Fibroblast of lung (primary cell): ENCODE data around the gene KCNMA1. TPM values are rescaled to one million over a fixed set of nuclear protein-coding genes. Genes with fewer than 3 reads are reported as not detected.

Experiments
- DNase-seq, 2 donors: peaks; one replicate each; pipeline versions ENCODE4 v3.0.0 to v3.0.0-alpha.2; 2010; ENCODE audit warnings: low read depth in 2 of 2
- H2AFZ ChIP-seq: 2 replicates; pipeline ENCODE4 v1.5.1; 2012; ENCODE audit warnings: low read length, control low read depth, inconsistent platforms
- H3K27ac ChIP-seq: 2 replicates; pipeline ENCODE4 v1.5.1; 2011; ENCODE audit warnings: low read length, control low read depth; ENCODE audit not compliant: insufficient read depth
- H3K27me3 ChIP-seq: 2 replicates; pipeline ENCODE4 v1.5.1; 2011; ENCODE audit warnings: mild to moderate bottlenecking, low read length; ENCODE audit not compliant: control insufficient read depth, insufficient read depth
- H3K36me3 ChIP-seq: 2 replicates; pipeline ENCODE4 v1.5.1; 2011; ENCODE audit warnings: low read length; ENCODE audit not compliant: control insufficient read depth, insufficient read depth
- H3K4me1 ChIP-seq: 2 replicates; pipeline ENCODE4 v1.5.1; 2011; ENCODE audit warnings: low read length; ENCODE audit not compliant: control insufficient read depth, insufficient read depth; ENCODE audit errors: extremely low read depth
- H3K4me2 ChIP-seq: 2 replicates; pipeline ENCODE4 v1.5.1; 2011; ENCODE audit warnings: low read length, control low read depth; ENCODE audit not compliant: insufficient read depth; ENCODE audit errors: extremely low read depth
- H3K4me3 ChIP-seq, 4 experiments: fragments of 200-600 bp in 1 of 4; sonication (generic) in 1 of 4; replicated peaks in 1 of 4; 2 replicates each; pipeline ENCODE4 v1.5.1; 2011 to 2016; ENCODE audit warnings: low read length in 4 of 4, low read depth in 3 of 4, mild to moderate bottlenecking in 3 of 4, control low read depth in 2 of 4, inconsistent platforms in 1 of 4, mixed read lengths in 1 of 4; ENCODE audit not compliant: insufficient read depth in 1 of 4; ENCODE audit errors: control extremely low read depth in 1 of 4
- H3K79me2 ChIP-seq: 2 replicates; pipeline ENCODE4 v1.5.1; 2012; ENCODE audit warnings: mild to moderate bottlenecking, low read length, inconsistent platforms; ENCODE audit not compliant: control insufficient read depth, insufficient read depth
- H3K9ac ChIP-seq: 2 replicates; pipeline ENCODE4 v1.5.1; 2011; ENCODE audit warnings: mild to moderate bottlenecking, low read length, control low read depth; ENCODE audit not compliant: insufficient read depth
- H3K9me3 ChIP-seq: 2 replicates; pipeline ENCODE4 v1.5.1; 2012; ENCODE audit warnings: low read depth, low read length; ENCODE audit not compliant: control insufficient read depth, insufficient read depth
- H4K20me1 ChIP-seq: 2 replicates; pipeline ENCODE4 v1.5.1; 2011; ENCODE audit warnings: low read length; ENCODE audit not compliant: control insufficient read depth, insufficient read depth; ENCODE audit errors: extremely low read depth
- CTCF ChIP-seq, 2 donors: IDR thresholded peaks in 1 of 2; conservative IDR thresholded peaks in 1 of 2; 1 replicate in 1 of 2; 2 replicates in 1 of 2; pipeline ENCODE4 v1.5.1; 2011 to 2012; ENCODE audit warnings: low read length in 2 of 2, control low read depth in 1 of 2, inconsistent platforms in 1 of 2, low read depth in 1 of 2, mild to moderate bottlenecking in 1 of 2
- EZH2 ChIP-seq: IDR thresholded peaks from 2 replicates; pipeline ENCODE4 v1.5.1; 2012; ENCODE audit warnings: low read length, control low read depth, mild to moderate bottlenecking; ENCODE audit errors: missing control alignments
- polyA plus RNA-seq, 2 donors: library from polyadenylated mRNA; depleted of rRNA in 1 of 2; stranded (reverse) in 1 of 2; unstranded in 1 of 2; fragments of >200 nt; gene quantifications; 2 replicates each; pipeline ENCODE4 v1.2.1, GENCODE V29; 2011 to 2012; ENCODE audit warnings: missing spikeins in 1 of 2
- total RNA-seq: library from RNA; depleted of rRNA; stranded (reverse); fragments of >200 nt; gene quantifications from 2 replicates; pipeline ENCODE4 v1.2.1, GENCODE V29; 2014

The KCNMA1 gene
- total and polyA plus RNA-seq, 2 donors (not counting 1 experiment from before 2014, with no cell fraction given) = 31.0 to 138 TPM

- Histone ChIP-seq H3K9ac (no peak overlapping the region), H2AFZ (no peak overlapping the region), H3K9me3 (no peaks in the 10 kb centered on the region), H3K36me3 (no peaks in the 10 kb centered on the region), H3K79me2 (no peaks in the 10 kb centered on the region), H3K4me3 (no peak overlapping the region), H3K4me2 (peak overlapping the region; percentile 3), H3K27ac (peak overlapping the region; percentile 53), H4K20me1 (no peaks in the 10 kb centered on the region), H3K4me1 (peaks cover 8% of the 10 kb centered on the region), H3K27me3 (no peaks in the 10 kb centered on the region)
- DNase-seq = peak; percentile 58 to 74
- TF ChIP-seq CTCF (conservative IDR thresholded peaks at IDR 0.05 in 1 of 2, IDR thresholded peaks at IDR 0.05 in 1 of 2; ENCODE audit: low read depth in 1 of 2, low read length in 2 of 2) = no peak
- TF ChIP-seq EZH2 = no peak
These were observed 407.4 kb downstream of the KCNMA1 start for GRCh38 chr10:77230194-77230593.

- Histone ChIP-seq H3K4me1 (peaks cover 8% of the 10 kb centered on the region), H3K4me2 (peak overlapping the region; percentile 3), H3K9me3 (no peaks in the 10 kb centered on the region), H3K27me3 (no peaks in the 10 kb centered on the region), H2AFZ (no peak overlapping the region), H3K4me3 (no peak overlapping the region), H3K79me2 (no peaks in the 10 kb centered on the region), H4K20me1 (no peaks in the 10 kb centered on the region), H3K27ac (peak overlapping the region; percentile 53), H3K9ac (no peak overlapping the region), H3K36me3 (no peaks in the 10 kb centered on the region)
- TF ChIP-seq CTCF (conservative IDR thresholded peaks at IDR 0.05 in 1 of 2, IDR thresholded peaks at IDR 0.05 in 1 of 2; ENCODE audit: low read depth in 1 of 2, low read length in 2 of 2) = no peak
- TF ChIP-seq EZH2 = no peak
- DNase-seq = peak in 1 of 2 donors; percentile 15
These were observed 407.9 kb downstream of the KCNMA1 start for GRCh38 chr10:77229704-77230103.

- Histone ChIP-seq H3K36me3 (no peaks in the 10 kb centered on the region), H3K79me2 (no peaks in the 10 kb centered on the region), H2AFZ (no peak overlapping the region), H4K20me1 (no peaks in the 10 kb centered on the region), H3K4me2 (no peak overlapping the region), H3K4me1 (peaks cover 8% of the 10 kb centered on the region), H3K9ac (no peak overlapping the region), H3K27ac (no peak overlapping the region), H3K4me3 (no peak overlapping the region), H3K9me3 (no peaks in the 10 kb centered on the region), H3K27me3 (no peaks in the 10 kb centered on the region)
- TF ChIP-seq EZH2 (no peak), CTCF (conservative IDR thresholded peaks at IDR 0.05 in 1 of 2, IDR thresholded peaks at IDR 0.05 in 1 of 2; ENCODE audit: low read depth in 1 of 2, low read length in 2 of 2) (no peak)
- DNase-seq = no peak
These were observed 409.0 kb downstream of the KCNMA1 start for GRCh38 chr10:77228559-77228958.
